OCI-LY7 (cell line): ENCODE measurements around the gene TMEM31. TPM values are rescaled to one million over a fixed set of nuclear protein-coding genes. Genes with fewer than 3 reads are reported as not detected.

Experiments used
- BruUV-seq: library from RNA; stranded (reverse); fragments of 400-500 nt; replicated peaks from 2 replicates; lab custom pipeline; 2021; lab: Mats Ljungman, UMichigan
- CTCF ChIA-PET: fragments of 300-600 bp; sonication (Branson Sonifier 250); formaldehyde crosslinking; loops from one replicate; lab custom pipeline; 2022; ENCODE audit warnings: antibody characterized with exemption; ENCODE audit not compliant: unreplicated experiment; lab: Charles Lee
- POLR2A ChIA-PET: fragments of 300-600 bp; sonication (Branson Sonifier 250); formaldehyde crosslinking; loops from one replicate; lab custom pipeline; 2022; ENCODE audit warnings: antibody characterized with exemption; lab: Charles Lee
- DNase-seq: peaks from one replicate; pipeline ENCODE4 v3.0.0-alpha.2; 2015; ENCODE audit warnings: low spot score
- H2AFZ ChIP-seq: fragments of 200-600 bp; sonication (generic), shearing (Covaris generic); 2 replicates; pipeline ENCODE4 v1.6.1; 2014; ENCODE audit warnings: mild to moderate bottlenecking, antibody characterized with exemption, low read length, moderate library complexity
- H3K27ac ChIP-seq: fragments of 200-600 bp; sonication (generic); 2 replicates; pipeline ENCODE4 v1.5.1; 2014; ENCODE audit warnings: mixed run types, low read depth, mild to moderate bottlenecking, moderate library complexity, low read length, inconsistent platforms; ENCODE audit not compliant: poor library complexity, severe bottlenecking
- H3K36me3 ChIP-seq: fragments of 200-600 bp; sonication (generic); 2 replicates; pipeline ENCODE4 v1.6.1; 2014; ENCODE audit warnings: mild to moderate bottlenecking, antibody characterized with exemption, low read length, moderate library complexity, mixed read lengths; ENCODE audit not compliant: insufficient read depth
- H3K4me1 ChIP-seq: fragments of 200-600 bp; sonication (generic); 2 replicates; pipeline ENCODE4 v1.5.1; 2014; ENCODE audit warnings: mild to moderate bottlenecking, low read length; ENCODE audit not compliant: insufficient read depth, poor library complexity, severe bottlenecking
- H3K4me2 ChIP-seq: fragments of 200-600 bp; sonication (generic); 2 replicates; pipeline ENCODE4 v1.6.1; 2014; ENCODE audit warnings: mild to moderate bottlenecking, low read length
- H3K4me3 ChIP-seq: fragments of 200-600 bp; sonication (generic); 2 replicates; pipeline ENCODE4 v1.5.1; 2014; ENCODE audit warnings: mild to moderate bottlenecking, low read depth, low read length; ENCODE audit not compliant: poor library complexity, severe bottlenecking
- H3K79me2 ChIP-seq: fragments of 200-600 bp; sonication (generic); 2 replicates; pipeline ENCODE4 v1.6.1; 2016; ENCODE audit warnings: low read depth, mild to moderate bottlenecking, low read length, moderate library complexity, mixed read lengths; ENCODE audit not compliant: insufficient read depth
- H3K9me2 ChIP-seq: fragments of 200-600 bp; sonication (generic); 2 replicates; pipeline ENCODE4 v1.6.1; 2016; ENCODE audit warnings: mild to moderate bottlenecking, low read length, mixed read lengths; ENCODE audit not compliant: insufficient read depth
- H3K9me3 ChIP-seq: fragments of 200-600 bp; sonication (generic); 2 replicates; pipeline ENCODE4 v1.6.1; 2014; ENCODE audit warnings: mild to moderate bottlenecking, mixed run types, low read length, mixed read lengths
- H4K20me1 ChIP-seq: fragments of 200-600 bp; sonication (generic); 2 replicates; pipeline ENCODE4 v1.6.1; 2014; ENCODE audit warnings: mild to moderate bottlenecking, antibody characterized with exemption, low read length, moderate library complexity, mixed read lengths; ENCODE audit not compliant: insufficient read depth
- EZH2phosphoT487 ChIP-seq: fragments of 200-600 bp; sonication (generic); IDR thresholded peaks from 2 replicates; pipeline ENCODE4 v1.6.1; 2018; ENCODE audit warnings: low read depth, borderline replicate concordance, mild to moderate bottlenecking, mixed run types, antibody characterized with exemption, low read length, moderate library complexity, mixed read lengths
- intact Hi-C: fragments of 100-400 bp; cut with micrococcal nuclease; formaldehyde crosslinking; loops from one replicate; pipeline ENCODE4 v1.10.0; 2022; ENCODE audit not compliant: unreplicated experiment
- total RNA-seq, 2 experiments: library from RNA; depleted of rRNA in 1 of 2; stranded (reverse); fragments of >200 nt in 1 of 2; shearing (Covaris generic) in 1 of 2; gene quantifications; 2 replicates each; pipeline ENCODE4 v1.2.3, GENCODE V29; 2014 to 2022
- TF ChIP-seq, protein P1 (sequence below): fragments of 200-600 bp; sonication (generic); conservative IDR thresholded peaks from 2 replicates; pipeline ENCODE4 v1.5.1; 2014; ENCODE audit warnings: mild to moderate bottlenecking, antibody characterized with exemption, low read length, moderate library complexity, mixed read lengths

TMEM31 gene
- total RNA-seq, 2 experiments from 2014 or later: 0.65 TPM; not detected in 1

DNA sequence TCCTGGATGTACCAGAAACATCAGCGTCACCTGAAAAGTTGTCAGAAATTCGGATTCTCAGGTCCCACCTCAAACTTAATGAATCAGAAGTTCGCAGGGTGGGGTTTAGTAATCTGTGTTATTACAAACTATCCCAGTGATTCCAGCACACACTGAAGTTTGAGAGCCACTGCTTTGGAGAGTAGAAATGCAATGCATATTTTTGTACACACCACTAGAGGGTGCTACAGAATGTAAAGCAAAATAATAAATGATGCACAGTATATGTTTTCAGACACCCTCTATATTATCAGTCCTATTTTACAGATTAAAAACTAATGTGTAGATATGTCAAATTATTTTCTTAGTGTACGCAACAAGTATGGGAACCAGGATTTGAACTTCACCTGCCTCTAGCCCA, 21.8 kb upstream of the TMEM31 start:
- Histone ChIP-seq H2AFZ (no peak overlapping the region), H3K9me3 (no peaks in the 10 kb centered on the region), H3K9me2 (no peaks in the 10 kb centered on the region), H4K20me1 (0 out of 2 replicates have a peak, but pooled peaks cover 5% of the 10 kb centered on the region), H3K4me1 (peaks cover 16% of the 10 kb centered on the region), H3K4me2 (peak overlapping the region; percentile 82), H3K4me3 (no peak overlapping the region), H3K79me2 (peaks cover 31% of the 10 kb centered on the region), H3K27ac (peak overlapping the region; percentile 90), H3K36me3 (peaks cover 17% of the 10 kb centered on the region)
- BruUV-seq: no TSS peak
- TF ChIP-seq EZH2phosphoT487: no peak
- TF ChIP-seq, protein P1, sequence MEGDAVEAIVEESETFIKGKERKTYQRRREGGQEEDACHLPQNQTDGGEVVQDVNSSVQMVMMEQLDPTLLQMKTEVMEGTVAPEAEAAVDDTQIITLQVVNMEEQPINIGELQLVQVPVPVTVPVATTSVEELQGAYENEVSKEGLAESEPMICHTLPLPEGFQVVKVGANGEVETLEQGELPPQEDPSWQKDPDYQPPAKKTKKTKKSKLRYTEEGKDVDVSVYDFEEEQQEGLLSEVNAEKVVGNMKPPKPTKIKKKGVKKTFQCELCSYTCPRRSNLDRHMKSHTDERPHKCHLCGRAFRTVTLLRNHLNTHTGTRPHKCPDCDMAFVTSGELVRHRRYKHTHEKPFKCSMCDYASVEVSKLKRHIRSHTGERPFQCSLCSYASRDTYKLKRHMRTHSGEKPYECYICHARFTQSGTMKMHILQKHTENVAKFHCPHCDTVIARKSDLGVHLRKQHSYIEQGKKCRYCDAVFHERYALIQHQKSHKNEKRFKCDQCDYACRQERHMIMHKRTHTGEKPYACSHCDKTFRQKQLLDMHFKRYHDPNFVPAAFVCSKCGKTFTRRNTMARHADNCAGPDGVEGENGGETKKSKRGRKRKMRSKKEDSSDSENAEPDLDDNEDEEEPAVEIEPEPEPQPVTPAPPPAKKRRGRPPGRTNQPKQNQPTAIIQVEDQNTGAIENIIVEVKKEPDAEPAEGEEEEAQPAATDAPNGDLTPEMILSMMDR: peak; percentile 80
- ChIA-PET CTCF (no interaction called here), POLR2A (no interaction called here)
- intact Hi-C loops: loop anchor here (1.0 kb wide), 2 partner anchors 100 to 128 kb away; no protein-coding TSS in a partner anchor
- DNase-seq: peak; percentile 59

DNA sequence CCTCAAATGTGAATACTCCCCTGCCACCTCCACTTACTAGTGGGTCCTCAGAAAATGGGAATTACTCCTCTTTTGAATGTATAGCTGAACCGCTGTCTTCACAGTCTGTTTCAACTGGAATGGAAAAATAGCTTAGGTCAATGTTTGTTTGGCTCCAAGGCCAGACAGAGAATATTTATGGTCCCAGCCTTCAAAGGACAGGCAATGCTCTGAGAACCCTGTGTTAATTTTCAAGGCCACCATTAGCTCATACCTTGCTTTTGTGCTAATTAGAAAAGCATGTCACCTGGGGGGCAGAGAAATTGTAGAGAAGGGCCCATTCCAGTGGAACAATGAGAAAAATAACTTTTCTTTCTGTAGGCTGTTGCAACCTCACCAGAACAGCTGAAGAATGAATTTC, 19.6 kb upstream of the TMEM31 start:
- Histone ChIP-seq H3K27ac (no peak overlapping the region), H3K4me1 (peaks cover 9% of the 10 kb centered on the region), H3K9me2 (no peaks in the 10 kb centered on the region), H3K36me3 (no peaks in the 10 kb centered on the region; the same call in 1 of the 2 replicates), H3K4me2 (no peak overlapping the region), H4K20me1 (no peaks in the 10 kb centered on the region), H3K4me3 (no peak overlapping the region), H3K9me3 (no peaks in the 10 kb centered on the region), H2AFZ (no peak overlapping the region), H3K79me2 (peaks cover 10% of the 10 kb centered on the region)
- no peak for DNase-seq
- intact Hi-C loops: no loop called here
- POLR2A ChIA-PET: no interaction called here
- CTCF ChIA-PET: no interaction called here
- no TSS peak for BruUV-seq
- no peak for TF ChIP-seq EZH2phosphoT487
- TF ChIP-seq, protein P1: no peak

GRCh38 chrX:103697687-103698086, 13.0 kb upstream of the TMEM31 start:
- Histone ChIP-seq H3K4me1 (no peaks in the 10 kb centered on the region), H2AFZ (no peak overlapping the region), H3K79me2 (no peaks in the 10 kb centered on the region), H3K4me3 (no peak overlapping the region), H3K4me2 (no peak overlapping the region), H4K20me1 (no peaks in the 10 kb centered on the region), H3K36me3 (no peaks in the 10 kb centered on the region), H3K9me2 (no peaks in the 10 kb centered on the region), H3K27ac (no peak overlapping the region), H3K9me3 (no peaks in the 10 kb centered on the region)
- no peak for TF ChIP-seq EZH2phosphoT487
- TF ChIP-seq, protein P1: no peak
- CTCF ChIA-PET: no interaction called here
- BruUV-seq: no TSS peak
- DNase-seq: no peak
- POLR2A ChIA-PET: no interaction called here
- intact Hi-C loops: no loop called here
